ENCODE results near the gene IMMP2L. TPM values are rescaled to one million over a fixed set of nuclear protein-coding genes. Genes with fewer than 3 reads are reported as not detected.

The IMMP2L gene
- total RNA-seq, 1 donor = 8.2 TPM

DNA sequence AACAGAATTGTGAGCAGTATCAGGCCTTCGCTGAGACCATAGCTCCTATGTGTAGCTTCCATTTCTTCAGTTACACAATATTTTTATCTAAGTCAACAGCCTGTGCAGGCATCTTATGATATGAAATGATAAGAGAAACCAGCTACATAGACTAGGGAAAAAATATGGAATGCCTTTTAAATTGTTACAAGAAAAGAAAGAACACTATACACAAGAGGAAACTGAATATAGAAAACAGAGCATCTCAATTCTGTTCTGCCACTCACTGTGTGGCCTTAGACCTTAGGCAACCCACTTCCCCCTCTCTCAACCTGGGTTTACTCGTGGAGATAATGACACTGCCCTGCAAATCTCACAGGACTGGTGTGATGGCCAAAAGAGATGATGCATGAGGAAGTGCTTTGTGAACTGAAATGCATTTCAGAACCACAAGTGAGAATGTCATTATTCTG, 338.5 kb downstream of the IMMP2L start:
- no peak overlapping the region for H3K4me3 ChIP-seq (ENCODE audit: low read depth, low read length)
- TF ChIP-seq, protein P1, sequence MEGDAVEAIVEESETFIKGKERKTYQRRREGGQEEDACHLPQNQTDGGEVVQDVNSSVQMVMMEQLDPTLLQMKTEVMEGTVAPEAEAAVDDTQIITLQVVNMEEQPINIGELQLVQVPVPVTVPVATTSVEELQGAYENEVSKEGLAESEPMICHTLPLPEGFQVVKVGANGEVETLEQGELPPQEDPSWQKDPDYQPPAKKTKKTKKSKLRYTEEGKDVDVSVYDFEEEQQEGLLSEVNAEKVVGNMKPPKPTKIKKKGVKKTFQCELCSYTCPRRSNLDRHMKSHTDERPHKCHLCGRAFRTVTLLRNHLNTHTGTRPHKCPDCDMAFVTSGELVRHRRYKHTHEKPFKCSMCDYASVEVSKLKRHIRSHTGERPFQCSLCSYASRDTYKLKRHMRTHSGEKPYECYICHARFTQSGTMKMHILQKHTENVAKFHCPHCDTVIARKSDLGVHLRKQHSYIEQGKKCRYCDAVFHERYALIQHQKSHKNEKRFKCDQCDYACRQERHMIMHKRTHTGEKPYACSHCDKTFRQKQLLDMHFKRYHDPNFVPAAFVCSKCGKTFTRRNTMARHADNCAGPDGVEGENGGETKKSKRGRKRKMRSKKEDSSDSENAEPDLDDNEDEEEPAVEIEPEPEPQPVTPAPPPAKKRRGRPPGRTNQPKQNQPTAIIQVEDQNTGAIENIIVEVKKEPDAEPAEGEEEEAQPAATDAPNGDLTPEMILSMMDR (IDR thresholded peaks at IDR 0.05; ENCODE audit: insufficient read depth, low read depth, low read length) = no peak
- no peak for DNase-seq (ENCODE audit: low read depth)

DNA sequence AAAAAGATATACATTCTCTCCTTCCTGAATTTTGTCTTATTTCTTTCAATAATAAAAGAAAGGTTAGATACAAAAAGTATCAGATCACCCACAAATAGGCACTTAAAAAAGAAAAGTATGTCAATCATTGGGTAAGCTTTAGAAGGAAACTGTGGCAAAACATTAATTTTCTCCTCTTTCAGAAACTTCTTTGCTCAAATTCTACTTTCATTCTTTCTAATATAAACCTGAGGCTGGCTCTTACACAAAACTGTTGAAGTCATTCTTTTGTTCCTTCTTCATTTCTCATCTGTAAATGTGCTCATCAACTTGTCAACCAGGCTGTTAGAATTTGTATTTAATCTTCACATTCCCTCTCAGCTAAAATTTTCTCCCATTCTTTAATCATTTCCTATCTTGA, 346.7 kb downstream of the IMMP2L start:
- DNase-seq (ENCODE audit: low read depth) = no peak
- TF ChIP-seq, protein P1 (IDR thresholded peaks at IDR 0.05; ENCODE audit: insufficient read depth, low read depth, low read length) = no peak
- H3K4me3 ChIP-seq (ENCODE audit: low read depth, low read length) = no peak overlapping the region

DNA sequence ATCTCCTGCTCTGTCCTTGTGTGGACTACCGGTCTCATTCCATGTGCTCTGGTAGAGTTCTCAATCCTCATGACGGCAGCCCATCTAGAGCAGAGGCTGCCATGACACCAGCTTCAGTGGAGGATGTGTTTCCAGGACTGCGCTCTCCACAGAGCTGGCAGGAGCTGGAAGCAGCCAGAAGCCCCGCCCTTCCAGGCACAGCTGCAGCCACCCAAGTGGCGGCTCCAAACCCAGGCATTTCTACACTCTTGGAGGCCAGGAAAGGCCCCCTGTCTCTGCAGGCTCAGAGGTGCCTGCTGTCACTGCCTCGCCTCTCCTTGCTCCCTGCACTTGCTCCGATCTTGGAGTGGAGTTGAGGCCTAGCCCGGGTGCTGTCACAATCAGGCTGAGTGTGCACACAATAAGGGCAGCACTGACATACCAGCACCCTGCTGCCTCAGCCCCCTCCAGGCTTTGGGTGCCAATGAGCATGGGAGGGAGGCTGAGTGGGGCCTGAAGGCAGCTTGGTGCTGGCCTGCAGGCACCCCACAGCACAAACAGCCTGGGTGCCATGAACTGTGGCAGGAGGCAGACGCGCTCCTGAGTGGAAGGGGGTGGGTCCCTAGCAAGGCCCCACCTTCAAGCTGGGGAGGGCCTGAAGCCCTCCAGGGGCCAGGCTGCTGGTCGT, 349.3 kb downstream of the IMMP2L start:
- DNase-seq (ENCODE audit: low read depth) = no peak
- TF ChIP-seq, protein P1 (IDR thresholded peaks at IDR 0.05; ENCODE audit: insufficient read depth, low read depth, low read length) = no peak
- no peak overlapping the region for H3K4me3 ChIP-seq (ENCODE audit: low read depth, low read length)

DNA sequence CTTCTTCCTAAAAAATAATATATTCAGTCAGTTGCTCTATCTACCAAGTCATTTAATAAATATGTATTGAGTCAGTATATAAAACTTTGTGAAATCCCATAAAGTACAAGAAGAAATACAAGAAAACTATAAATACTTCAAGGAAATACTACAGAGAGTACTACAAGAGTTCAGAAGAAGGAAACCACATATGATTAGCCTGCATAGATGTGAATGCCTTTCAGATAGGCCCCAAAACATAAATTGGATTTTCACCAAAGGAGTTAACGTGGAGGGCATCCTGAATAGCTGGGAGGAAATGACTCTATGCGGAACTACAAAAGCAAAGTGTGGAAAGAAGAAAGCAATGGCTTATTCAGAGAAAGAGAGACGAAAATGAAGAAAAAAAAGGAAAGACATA, 351.3 kb downstream of the IMMP2L start:
- TF ChIP-seq, protein P1 (IDR thresholded peaks at IDR 0.05; ENCODE audit: insufficient read depth, low read depth, low read length) = no peak
- H3K4me3 ChIP-seq (ENCODE audit: low read depth, low read length) = no peak overlapping the region
- DNase-seq (ENCODE audit: low read depth) = peak; percentile 4

DNA sequence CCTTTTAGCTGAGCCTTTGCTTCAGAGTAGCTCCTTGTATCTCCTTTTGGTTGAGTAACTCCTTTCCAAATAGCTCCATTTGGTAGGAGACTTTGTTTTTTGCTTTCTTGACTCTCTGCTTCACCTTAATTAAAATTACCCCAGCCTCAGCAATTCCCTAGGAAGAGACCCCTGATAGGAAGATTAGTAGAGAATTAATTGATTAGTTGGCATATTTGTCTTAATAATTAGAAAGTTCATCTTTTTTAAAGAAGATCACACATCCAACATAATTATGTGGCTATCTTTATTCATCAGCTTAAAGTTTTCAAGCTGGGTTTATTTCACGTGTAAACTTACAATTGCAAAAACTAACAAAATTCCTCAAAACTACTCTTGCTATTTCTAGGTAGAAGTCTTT, 352.2 kb downstream of the IMMP2L start:
- TF ChIP-seq, protein P1 (IDR thresholded peaks at IDR 0.05; ENCODE audit: insufficient read depth, low read depth, low read length) = no peak
- DNase-seq (ENCODE audit: low read depth) = no peak
- no peak overlapping the region for H3K4me3 ChIP-seq (ENCODE audit: low read depth, low read length)

DNA sequence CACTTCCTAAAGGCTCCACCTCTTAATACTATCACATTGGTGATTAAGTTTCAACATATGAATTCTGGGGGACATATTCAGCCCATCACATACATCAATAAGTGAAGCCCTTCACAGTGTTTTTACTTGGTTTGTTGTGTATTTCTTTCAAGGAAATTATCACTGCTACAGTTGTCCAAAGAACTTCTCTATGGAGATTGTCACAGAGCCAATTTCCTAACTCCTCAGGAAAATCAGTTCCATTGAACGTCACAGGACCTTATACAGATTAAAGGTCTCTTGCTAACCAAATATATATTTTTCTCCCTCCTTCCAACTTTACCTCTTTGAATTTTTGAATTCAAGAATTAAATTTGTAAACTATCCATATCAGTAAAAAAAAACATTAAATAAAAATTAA, 357.0 kb downstream of the IMMP2L start:
- DNase-seq (ENCODE audit: low read depth) = no peak
- TF ChIP-seq, protein P1 (IDR thresholded peaks at IDR 0.05; ENCODE audit: insufficient read depth, low read depth, low read length) = no peak
- no peak overlapping the region for H3K4me3 ChIP-seq (ENCODE audit: low read depth, low read length)

DNA sequence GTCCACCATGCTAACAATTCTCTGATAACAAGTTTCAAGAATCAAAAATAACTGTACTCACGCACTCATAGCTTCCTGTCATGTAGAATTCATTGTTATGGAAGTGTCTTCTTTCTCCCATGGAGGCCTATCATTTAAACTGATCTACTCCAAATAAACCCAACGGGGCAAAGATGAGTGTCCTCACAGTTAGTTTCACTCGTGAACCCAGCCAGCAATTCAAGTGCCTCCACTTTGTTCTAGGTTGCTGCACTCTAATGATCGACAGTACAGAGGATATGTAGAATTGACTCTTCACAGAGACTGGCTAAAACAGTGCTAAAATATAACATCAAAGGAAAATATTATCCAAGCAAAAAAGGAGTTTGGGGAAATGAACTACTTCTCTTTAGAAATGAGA, 360.0 kb downstream of the IMMP2L start:
- DNase-seq (ENCODE audit: low read depth) = no peak
- TF ChIP-seq, protein P1 (IDR thresholded peaks at IDR 0.05; ENCODE audit: insufficient read depth, low read depth, low read length) = no peak
- H3K4me3 ChIP-seq (ENCODE audit: low read depth, low read length) = no peak overlapping the region

All from fibroblast of villous mesenchyme (primary cell).